Measurements from ENCODE around the gene DDIAS.

Gene DDIAS

DNA sequence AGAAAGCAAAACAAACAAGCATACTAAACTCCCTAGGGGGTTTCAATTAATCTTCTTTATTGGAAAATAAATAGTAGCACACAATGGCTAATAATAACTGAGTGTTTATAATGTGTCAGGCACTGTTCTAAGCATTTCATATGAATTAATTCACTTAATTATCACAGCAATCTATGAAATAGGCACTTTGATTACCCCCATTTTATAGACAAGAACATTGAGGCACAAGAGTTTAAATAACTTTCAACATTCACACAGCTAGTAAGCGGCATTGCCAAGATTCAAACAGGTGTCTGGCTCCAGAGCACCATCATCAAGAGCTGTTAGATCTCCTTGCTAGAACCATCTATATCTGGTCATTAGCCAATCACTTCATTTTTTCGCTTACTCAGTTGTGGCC lies 44.4 kb upstream of the DDIAS start:
- H3K4me1 ChIP-seq (ENCODE audit: control insufficient read depth, insufficient read depth, low read depth, low read length), result peaks cover 2% of the 10 kb centered on the region
- H3K4ac ChIP-seq (ENCODE audit: low read depth in 1 of 2, low read length in 2 of 2), result no peak overlapping the region
- H3K4me3 ChIP-seq (ENCODE audit: insufficient read depth in 1 of 2, low read depth in 1 of 2, low read length in 2 of 2), result no peak overlapping the region
- H3K79me1 ChIP-seq (replicated peaks; ENCODE audit: low read length, poor library complexity, severe bottlenecking), result peaks cover 3% of the 10 kb centered on the region
- no peak overlapping the region for H4K8ac ChIP-seq (ENCODE audit: low read length)
- H2BK5ac ChIP-seq (ENCODE audit: low read depth, low read length, poor library complexity, severe bottlenecking), result no peak overlapping the region
- no peak overlapping the region for H2AK5ac ChIP-seq (ENCODE audit: low read length, severe bottlenecking)
- no peak overlapping the region for H2BK120ac ChIP-seq (ENCODE audit: low read depth, low read length)
- H3K27me3 ChIP-seq (ENCODE audit: control insufficient read depth in 1 of 2, insufficient read depth in 1 of 2, low read length in 2 of 2), result no peaks in the 10 kb centered on the region
- no peak overlapping the region for H3K27ac ChIP-seq (ENCODE audit: low read length, poor library complexity, severe bottlenecking)
- no peaks in the 10 kb centered on the region for H3K36me3 ChIP-seq (ENCODE audit: control insufficient read depth in 1 of 2, insufficient read depth in 2 of 2, low read depth in 1 of 2, low read length in 2 of 2)
- H3K18ac ChIP-seq (ENCODE audit: low read depth in 1 of 2, low read length in 2 of 2), result no peak overlapping the region
- H3K14ac ChIP-seq (ENCODE audit: low read length in 2 of 2), result no peak overlapping the region
- no peak overlapping the region for H3K4me2 ChIP-seq (ENCODE audit: low read length, poor library complexity, severe bottlenecking)
- no peak overlapping the region for H2BK15ac ChIP-seq (ENCODE audit: low read depth, poor library complexity, severe bottlenecking)
- no peak overlapping the region for H3K23ac ChIP-seq (ENCODE audit: low read length in 2 of 2)
- H3K9ac ChIP-seq (ENCODE audit: low read length), result no peak overlapping the region
- no peaks in the 10 kb centered on the region for H3K9me3 ChIP-seq (ENCODE audit: control insufficient read depth, low read length)
- 100% methylated on average over 2 of the region's 2 CpGs for WGBS
- H2BK12ac ChIP-seq (ENCODE audit: low read length in 2 of 2), result no peak overlapping the region
- no peak overlapping the region for H2AFZ ChIP-seq (ENCODE audit: low read depth, low read length)
- no peak for DNase-seq
- H4K91ac ChIP-seq (ENCODE audit: low read length), result no peak overlapping the region

DNA sequence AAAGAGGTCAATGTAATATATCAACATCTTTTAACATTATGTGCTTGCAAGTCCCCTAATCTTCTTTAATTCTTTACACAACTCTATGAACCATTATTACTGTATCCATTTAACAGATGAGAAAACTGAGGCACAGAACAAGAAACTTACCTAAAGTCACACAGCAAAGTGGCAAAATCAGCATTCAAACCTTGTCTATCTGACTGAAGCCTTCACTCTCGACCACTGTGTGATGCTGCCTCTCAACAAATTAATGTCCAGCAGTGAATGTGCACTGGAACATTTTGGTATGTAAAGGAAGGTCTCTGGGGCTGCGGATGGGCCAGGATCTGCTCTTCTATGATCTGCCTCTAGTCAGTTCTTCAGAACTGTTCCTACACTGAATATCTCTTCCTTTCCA lies 43.4 kb upstream of the DDIAS start:
- H3K4me1 ChIP-seq (ENCODE audit: control insufficient read depth, insufficient read depth, low read depth, low read length), result peaks cover 2% of the 10 kb centered on the region
- peak overlapping the region; percentile 11 to 18 for H3K18ac ChIP-seq (ENCODE audit: low read depth in 1 of 2, low read length in 2 of 2)
- no peaks in the 10 kb centered on the region for H3K36me3 ChIP-seq (ENCODE audit: control insufficient read depth in 1 of 2, insufficient read depth in 2 of 2, low read depth in 1 of 2, low read length in 2 of 2)
- no peaks in the 10 kb centered on the region for H3K9me3 ChIP-seq (ENCODE audit: control insufficient read depth, low read length)
- H3K27ac ChIP-seq (ENCODE audit: low read length, poor library complexity, severe bottlenecking), result peak overlapping the region; percentile 96
- no peak overlapping the region for H2BK120ac ChIP-seq (ENCODE audit: low read depth, low read length)
- H3K14ac ChIP-seq (ENCODE audit: low read length in 2 of 2), result no peak overlapping the region
- H2BK5ac ChIP-seq (ENCODE audit: low read depth, low read length, poor library complexity, severe bottlenecking), result peak overlapping the region; percentile 11
- no peak overlapping the region for H2BK15ac ChIP-seq (ENCODE audit: low read depth, poor library complexity, severe bottlenecking)
- H4K91ac ChIP-seq (ENCODE audit: low read length), result no peak overlapping the region
- 100% methylated on average over 1 of the region's 2 CpGs for WGBS
- peak overlapping the region; percentile 19 for H4K8ac ChIP-seq (ENCODE audit: low read length)
- H3K4ac ChIP-seq (ENCODE audit: low read depth in 1 of 2, low read length in 2 of 2), result no peak overlapping the region
- no peak overlapping the region for H2AFZ ChIP-seq (ENCODE audit: low read depth, low read length)
- peak overlapping the region in 1 of 2 experiments; percentile 1 for H3K4me3 ChIP-seq (ENCODE audit: insufficient read depth in 1 of 2, low read depth in 1 of 2, low read length in 2 of 2)
- no peak overlapping the region for H3K23ac ChIP-seq (ENCODE audit: low read length in 2 of 2)
- peak overlapping the region; percentile 8 for H2AK5ac ChIP-seq (ENCODE audit: low read length, severe bottlenecking)
- no peak for DNase-seq
- no peak overlapping the region for H3K4me2 ChIP-seq (ENCODE audit: low read length, poor library complexity, severe bottlenecking)
- peak overlapping the region in 1 of 2 experiments; percentile 28 for H2BK12ac ChIP-seq (ENCODE audit: low read length in 2 of 2)
- H3K9ac ChIP-seq (ENCODE audit: low read length), result peak overlapping the region; percentile 73
- no peaks in the 10 kb centered on the region for H3K27me3 ChIP-seq (ENCODE audit: control insufficient read depth in 1 of 2, insufficient read depth in 1 of 2, low read length in 2 of 2)
- peaks cover 5% of the 10 kb centered on the region for H3K79me1 ChIP-seq (replicated peaks; ENCODE audit: low read length, poor library complexity, severe bottlenecking)

DNA sequence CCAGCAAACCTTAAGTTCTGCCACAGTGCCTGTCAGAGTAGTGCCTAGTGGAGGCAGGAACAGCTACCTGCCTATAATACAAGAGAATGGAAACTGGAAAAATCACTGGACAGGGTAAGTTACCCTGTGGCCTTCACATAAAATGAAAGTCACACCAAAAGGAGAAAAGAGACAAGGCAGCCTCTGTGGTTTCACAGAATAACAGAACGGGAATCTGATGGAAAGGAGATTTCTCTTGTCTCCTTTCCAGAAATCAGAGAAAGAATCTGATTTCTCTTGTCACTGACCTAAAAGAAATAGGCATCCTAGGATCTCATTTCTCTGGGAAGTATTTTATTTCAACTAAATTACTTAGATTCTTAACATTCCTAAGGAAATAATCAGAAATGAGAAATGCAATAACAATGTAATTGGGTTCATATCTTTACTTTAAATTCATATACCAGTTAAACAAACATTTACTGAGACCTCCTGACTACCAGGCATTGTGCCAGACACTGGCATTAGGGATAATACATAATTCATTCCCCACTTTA lies 42.9 kb upstream of the DDIAS start:
- Histone ChIP-seq H3K18ac (ENCODE audit: low read depth in 1 of 2, low read length in 2 of 2) (peak overlapping the region; percentile 11 to 18), H4K91ac (ENCODE audit: low read length) (no peak overlapping the region), H3K4me3 (ENCODE audit: insufficient read depth in 1 of 2, low read depth in 1 of 2, low read length in 2 of 2) (peak overlapping the region in 1 of 2 experiments; percentile 1), H3K4me1 (ENCODE audit: control insufficient read depth, insufficient read depth, low read depth, low read length) (peaks cover 2% of the 10 kb centered on the region), H3K27ac (ENCODE audit: low read length, poor library complexity, severe bottlenecking) (peak overlapping the region; percentile 96), H3K9me3 (ENCODE audit: control insufficient read depth, low read length) (no peaks in the 10 kb centered on the region), H2AFZ (ENCODE audit: low read depth, low read length) (no peak overlapping the region), H3K79me1 (replicated peaks; ENCODE audit: low read length, poor library complexity, severe bottlenecking) (peaks cover 5% of the 10 kb centered on the region), H2BK15ac (ENCODE audit: low read depth, poor library complexity, severe bottlenecking) (no peak overlapping the region), H3K9ac (ENCODE audit: low read length) (peak overlapping the region; percentile 73), H2BK5ac (ENCODE audit: low read depth, low read length, poor library complexity, severe bottlenecking) (peak overlapping the region; percentile 11), H3K23ac (ENCODE audit: low read length in 2 of 2) (no peak overlapping the region), H3K4ac (ENCODE audit: low read depth in 1 of 2, low read length in 2 of 2) (no peak overlapping the region), H2AK5ac (ENCODE audit: low read length, severe bottlenecking) (peak overlapping the region; percentile 8), H3K36me3 (ENCODE audit: control insufficient read depth in 1 of 2, insufficient read depth in 2 of 2, low read depth in 1 of 2, low read length in 2 of 2) (no peaks in the 10 kb centered on the region), H3K27me3 (ENCODE audit: control insufficient read depth in 1 of 2, insufficient read depth in 1 of 2, low read length in 2 of 2) (no peaks in the 10 kb centered on the region), H2BK12ac (ENCODE audit: low read length in 2 of 2) (peak overlapping the region in 1 of 2 experiments; percentile 28), H2BK120ac (ENCODE audit: low read depth, low read length) (no peak overlapping the region), H4K8ac (ENCODE audit: low read length) (peak overlapping the region; percentile 19), H3K14ac (ENCODE audit: low read length in 2 of 2) (no peak overlapping the region), H3K4me2 (ENCODE audit: low read length, poor library complexity, severe bottlenecking) (no peak overlapping the region)
- peak; percentile 31 for DNase-seq
- 0% methylated on average over 1 of the region's 1 CpG for WGBS

DNA sequence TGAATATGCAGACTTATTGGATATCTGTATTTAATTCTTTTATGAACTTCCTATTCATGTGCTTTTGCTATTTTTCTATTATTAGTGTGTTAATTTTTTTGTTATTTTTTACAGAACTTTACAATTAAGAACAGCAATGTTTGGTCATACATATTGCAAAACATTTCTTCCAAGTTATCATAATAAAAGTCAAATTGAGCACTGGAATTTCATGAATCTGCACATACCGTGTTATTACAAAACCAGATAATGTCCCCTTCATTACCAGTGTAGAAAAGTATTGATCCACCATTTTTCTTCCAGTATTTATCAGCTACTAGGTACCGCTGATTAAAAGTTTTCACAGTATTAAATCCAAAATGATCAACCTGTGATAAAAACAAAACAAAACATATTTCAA lies 41.8 kb upstream of the DDIAS start:
- Histone ChIP-seq H2AK5ac (ENCODE audit: low read length, severe bottlenecking) (no peak overlapping the region), H3K14ac (ENCODE audit: low read length in 2 of 2) (no peak overlapping the region), H2BK120ac (ENCODE audit: low read depth, low read length) (no peak overlapping the region), H3K36me3 (ENCODE audit: control insufficient read depth in 1 of 2, insufficient read depth in 2 of 2, low read depth in 1 of 2, low read length in 2 of 2) (no peaks in the 10 kb centered on the region), H3K4ac (ENCODE audit: low read depth in 1 of 2, low read length in 2 of 2) (no peak overlapping the region), H3K4me3 (ENCODE audit: insufficient read depth in 1 of 2, low read depth in 1 of 2, low read length in 2 of 2) (no peak overlapping the region), H3K27ac (ENCODE audit: low read length, poor library complexity, severe bottlenecking) (no peak overlapping the region), H3K18ac (ENCODE audit: low read depth in 1 of 2, low read length in 2 of 2) (no peak overlapping the region), H3K23ac (ENCODE audit: low read length in 2 of 2) (no peak overlapping the region), H4K91ac (ENCODE audit: low read length) (no peak overlapping the region), H4K8ac (ENCODE audit: low read length) (no peak overlapping the region), H3K27me3 (ENCODE audit: control insufficient read depth in 1 of 2, insufficient read depth in 1 of 2, low read length in 2 of 2) (no peaks in the 10 kb centered on the region), H3K79me1 (replicated peaks; ENCODE audit: low read length, poor library complexity, severe bottlenecking) (peaks cover 5% of the 10 kb centered on the region), H2BK5ac (ENCODE audit: low read depth, low read length, poor library complexity, severe bottlenecking) (no peak overlapping the region), H2BK12ac (ENCODE audit: low read length in 2 of 2) (no peak overlapping the region), H2AFZ (ENCODE audit: low read depth, low read length) (no peak overlapping the region), H3K4me1 (ENCODE audit: control insufficient read depth, insufficient read depth, low read depth, low read length) (peaks cover 2% of the 10 kb centered on the region), H3K9me3 (ENCODE audit: control insufficient read depth, low read length) (no peaks in the 10 kb centered on the region), H3K4me2 (ENCODE audit: low read length, poor library complexity, severe bottlenecking) (no peak overlapping the region), H2BK15ac (ENCODE audit: low read depth, poor library complexity, severe bottlenecking) (no peak overlapping the region), H3K9ac (ENCODE audit: low read length) (no peak overlapping the region)
- DNase-seq, result no peak
- 88% methylated on average over 1 of the region's 2 CpGs for WGBS

Data from mesenchymal stem cell (in vitro differentiated cells and primary cell).